VCaP (cell line): ENCODE data around the gene TSNAXIP1.

Experiments
- H3K27ac ChIP-seq: fragments of 450-650 bp; 2 replicates; pipeline ENCODE4 v1.5.1; 2017
- TF ChIP-seq, protein P1 (sequence below): fragments of 450-650 bp; conservative IDR thresholded peaks from 2 replicates; pipeline ENCODE4 v1.5.1; 2017; ENCODE audit warnings: mild to moderate bottlenecking, moderate library complexity

Gene TSNAXIP1

DNA sequence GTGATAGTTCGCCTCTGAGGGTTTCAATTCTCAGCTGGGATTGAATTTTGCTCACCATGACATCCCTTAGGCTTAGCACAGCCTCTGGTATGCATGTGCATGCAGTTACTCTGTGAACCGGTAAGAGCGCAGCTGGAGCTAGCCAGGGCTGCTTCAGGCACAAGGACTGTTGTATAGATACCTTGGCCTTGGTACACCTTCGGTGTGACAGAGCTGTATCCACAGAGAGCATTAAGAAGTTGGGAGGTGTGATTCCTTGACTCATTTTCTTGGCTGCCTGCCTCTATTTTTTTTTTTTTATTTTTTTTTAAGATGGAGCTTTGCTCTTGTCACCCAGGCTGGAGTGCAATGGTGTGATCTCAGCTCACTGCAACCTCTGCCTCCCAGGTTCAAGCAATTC is 37.8 kb downstream of the TSNAXIP1 start:
- TF ChIP-seq, protein P1, sequence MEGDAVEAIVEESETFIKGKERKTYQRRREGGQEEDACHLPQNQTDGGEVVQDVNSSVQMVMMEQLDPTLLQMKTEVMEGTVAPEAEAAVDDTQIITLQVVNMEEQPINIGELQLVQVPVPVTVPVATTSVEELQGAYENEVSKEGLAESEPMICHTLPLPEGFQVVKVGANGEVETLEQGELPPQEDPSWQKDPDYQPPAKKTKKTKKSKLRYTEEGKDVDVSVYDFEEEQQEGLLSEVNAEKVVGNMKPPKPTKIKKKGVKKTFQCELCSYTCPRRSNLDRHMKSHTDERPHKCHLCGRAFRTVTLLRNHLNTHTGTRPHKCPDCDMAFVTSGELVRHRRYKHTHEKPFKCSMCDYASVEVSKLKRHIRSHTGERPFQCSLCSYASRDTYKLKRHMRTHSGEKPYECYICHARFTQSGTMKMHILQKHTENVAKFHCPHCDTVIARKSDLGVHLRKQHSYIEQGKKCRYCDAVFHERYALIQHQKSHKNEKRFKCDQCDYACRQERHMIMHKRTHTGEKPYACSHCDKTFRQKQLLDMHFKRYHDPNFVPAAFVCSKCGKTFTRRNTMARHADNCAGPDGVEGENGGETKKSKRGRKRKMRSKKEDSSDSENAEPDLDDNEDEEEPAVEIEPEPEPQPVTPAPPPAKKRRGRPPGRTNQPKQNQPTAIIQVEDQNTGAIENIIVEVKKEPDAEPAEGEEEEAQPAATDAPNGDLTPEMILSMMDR, result no peak
- peak overlapping the region; percentile 85; the same call in 1 of the 2 replicates for H3K27ac ChIP-seq

DNA sequence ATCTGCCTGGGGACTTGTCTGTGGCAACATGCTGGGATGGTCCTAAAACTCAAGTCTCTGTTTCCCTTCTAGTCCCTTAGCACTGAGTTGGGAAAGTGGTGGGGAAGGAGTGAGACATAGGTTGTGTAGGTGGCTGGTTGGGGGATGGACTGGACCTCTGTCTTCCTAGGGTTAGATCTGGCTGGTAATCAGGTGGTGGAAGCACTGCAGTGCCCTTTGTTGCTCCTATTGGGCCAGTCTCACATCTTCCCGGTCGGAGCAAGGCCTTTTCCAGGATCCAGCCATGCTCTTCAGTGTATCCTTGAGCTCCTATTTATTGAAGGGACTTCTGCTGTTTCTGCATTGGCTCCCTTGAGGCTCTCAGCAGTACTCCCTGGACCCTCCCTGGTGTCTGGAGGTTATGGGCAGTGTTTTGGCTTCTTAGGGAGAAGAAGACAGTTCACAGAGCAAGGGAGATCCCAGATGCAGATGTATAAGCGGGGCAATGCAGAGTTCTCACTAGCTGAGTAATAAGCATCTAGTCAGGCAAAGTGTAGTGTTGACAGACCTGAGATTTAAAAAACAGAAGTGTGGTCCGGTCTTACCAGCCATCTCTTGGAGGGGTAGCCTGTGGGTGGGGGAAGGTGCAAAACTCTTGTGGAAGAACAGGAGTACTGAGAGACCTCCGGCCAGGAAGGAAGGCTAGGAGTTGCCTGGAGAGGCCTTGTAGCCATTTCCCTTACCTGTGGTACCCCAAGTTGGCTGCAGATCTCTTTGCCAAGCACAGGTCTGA is 38.8 kb downstream of the TSNAXIP1 start:
- TF ChIP-seq, protein P1, result no peak
- H3K27ac ChIP-seq, result peak overlapping the region; percentile 85

DNA sequence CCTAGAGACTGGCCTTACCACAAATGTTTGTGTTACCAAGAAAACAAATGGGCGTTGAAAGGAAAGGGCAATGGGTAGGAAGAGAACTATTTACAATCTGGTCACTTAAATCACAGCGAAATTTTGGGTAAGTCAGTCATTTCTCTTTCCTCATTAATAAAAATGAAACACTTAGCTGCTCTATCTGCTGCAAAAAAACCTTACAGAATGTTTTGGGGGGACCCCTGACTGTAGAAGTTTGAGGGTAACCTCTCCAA is 39.3 kb downstream of the TSNAXIP1 start:
- TF ChIP-seq, protein P1, result no peak
- H3K27ac ChIP-seq, result peak overlapping the region; percentile 85

DNA sequence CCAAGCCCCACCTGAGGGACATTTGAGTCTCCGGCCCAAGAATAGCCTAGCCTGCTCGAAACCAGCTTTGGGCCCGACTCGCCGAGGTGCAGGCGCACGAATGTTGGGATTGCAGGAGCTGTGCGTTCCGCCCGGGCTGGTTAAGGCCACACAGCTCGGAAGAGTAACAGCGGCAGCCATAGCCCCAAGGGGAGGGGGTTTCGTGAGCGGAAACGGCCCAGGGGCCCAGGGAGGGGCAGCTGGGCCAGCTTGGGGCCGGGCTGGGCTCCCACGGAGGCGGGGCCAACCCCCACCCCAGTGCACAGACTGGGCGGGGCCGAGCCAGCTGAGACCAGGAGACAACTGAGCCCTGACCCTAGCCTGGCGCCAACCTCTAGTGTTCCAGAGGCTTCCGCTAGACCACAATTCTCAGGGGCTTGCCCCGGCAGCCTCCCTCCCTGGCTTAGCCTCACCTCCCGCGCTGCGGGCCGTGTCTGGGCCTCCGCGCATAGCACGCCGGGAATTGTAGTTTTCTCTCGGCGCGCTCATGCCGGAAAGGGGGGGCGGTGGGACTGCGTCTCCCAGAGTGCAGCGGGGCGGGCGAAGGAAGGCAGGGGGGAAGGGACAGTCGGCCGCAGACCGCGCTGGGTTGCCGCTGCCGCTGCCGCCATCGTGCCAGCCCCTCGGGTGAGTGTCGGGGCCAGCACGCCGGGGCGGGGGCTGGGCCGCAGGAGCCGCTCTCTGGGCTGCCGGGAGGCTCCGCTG is 39.8 kb downstream of the TSNAXIP1 start, which contains the start of gene NUTF2:
Gene NUTF2, plus strand, starts transcription at position 614 of the 744 bp plus-strand sequence. CDS start 18,198 bp downstream, outside the sequence.
- H3K27ac ChIP-seq, result peak within 1 kb of the TSS; percentile 85

DNA sequence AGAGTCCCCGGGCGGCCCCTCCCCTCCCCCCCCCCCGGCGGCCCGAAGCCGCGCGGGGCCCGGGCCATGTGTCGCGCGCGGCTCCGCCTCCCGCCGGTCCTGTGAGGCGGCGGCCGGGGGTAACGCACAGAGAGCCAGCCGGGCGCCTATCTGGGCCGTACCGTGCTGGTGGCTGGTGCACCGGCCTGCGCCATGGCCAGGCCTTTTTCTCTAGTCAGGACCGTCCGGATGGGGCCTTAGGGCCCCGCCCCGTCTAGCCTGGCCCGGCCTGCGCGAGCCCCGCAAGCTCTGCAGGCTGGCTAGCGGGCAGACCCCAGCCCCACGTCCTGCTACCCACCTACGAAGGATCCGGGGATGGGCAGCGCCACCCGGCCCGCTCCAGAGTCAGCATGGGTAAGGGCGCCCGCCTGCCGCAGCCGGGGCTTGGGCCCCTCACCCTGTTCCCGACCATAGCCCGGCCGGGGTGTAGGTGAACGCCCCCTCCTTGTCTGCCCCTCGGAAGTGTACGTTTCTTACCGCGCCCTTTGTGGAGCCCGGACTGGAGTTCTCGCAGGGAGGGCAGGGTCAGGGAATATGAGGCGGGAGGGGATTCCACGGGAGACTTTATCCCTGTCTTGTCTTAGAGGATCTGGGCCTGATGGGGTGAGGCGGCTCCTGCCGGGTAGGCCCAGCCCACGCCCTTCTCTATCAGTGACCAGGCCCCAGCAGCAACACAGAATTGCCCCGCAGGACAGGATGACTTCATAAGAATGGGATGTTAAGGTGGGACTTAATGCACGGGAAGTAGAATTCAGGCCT is 40.6 kb downstream of the TSNAXIP1 start, which contains the start of gene CENPT:
Gene CENPT, minus strand, starts transcription at position 630 of the 798 bp plus-strand sequence. CDS start 13,834 bp downstream, outside the sequence.
- TF ChIP-seq, protein P1, result no peak
- H3K27ac ChIP-seq, result peak within 1 kb of the TSS; percentile 85

More for the DNA sequence above, 39.8 kb downstream of the TSNAXIP1 start, which contains the start of gene NUTF2:
- TF ChIP-seq, protein P1, result no peak

DNA sequence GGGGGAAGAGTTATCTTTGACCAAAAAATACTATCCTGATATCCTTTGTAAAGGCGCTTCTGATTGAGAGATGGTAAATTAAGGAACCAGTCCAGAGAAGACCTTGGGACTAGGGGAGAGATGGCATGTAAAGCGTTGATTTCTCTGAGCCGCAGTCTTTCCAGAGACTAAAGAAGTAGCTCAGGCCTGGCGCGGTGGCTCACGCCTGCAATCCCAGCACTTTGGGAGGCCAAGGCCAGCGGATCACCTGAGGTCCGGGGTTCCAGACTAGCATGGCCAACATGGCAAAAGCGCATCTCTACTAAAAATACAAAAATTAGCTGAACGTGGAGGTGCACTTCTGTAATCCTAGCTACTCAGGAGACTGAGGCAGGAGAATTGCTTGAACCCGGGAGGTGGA is 41.4 kb downstream of the TSNAXIP1 start:
- TF ChIP-seq, protein P1, result no peak
- peak overlapping the region; percentile 85 for H3K27ac ChIP-seq

DNA sequence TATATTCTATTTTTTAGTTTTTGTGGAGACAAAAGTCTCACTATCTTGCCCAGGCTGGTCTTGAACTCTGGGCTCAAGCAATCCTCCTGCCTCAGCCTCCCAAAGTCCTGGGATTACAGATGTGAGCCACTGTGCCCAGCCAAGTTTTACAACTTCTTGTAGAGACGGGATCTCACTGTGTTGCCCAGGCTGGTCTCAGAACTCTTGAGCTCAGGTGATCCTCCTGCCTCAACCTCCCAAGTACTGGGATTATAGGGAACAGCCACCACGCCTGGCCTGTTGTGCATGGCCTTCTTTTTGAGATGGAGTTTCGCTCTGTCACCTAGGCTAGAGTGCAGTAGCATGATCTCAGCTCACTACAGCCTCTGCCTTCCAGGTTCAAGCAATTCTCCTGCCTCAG is 47.0 kb downstream of the TSNAXIP1 start:
- TF ChIP-seq, protein P1, result no peak
- H3K27ac ChIP-seq, result no peak overlapping the region
